Kidney (tissue), 14 donors: ENCODE measurements around the gene TMEM120B. TPM values are rescaled to one million over a fixed set of nuclear protein-coding genes. Genes with fewer than 3 reads are reported as not detected.
"Not testable (repeated sequence)": the region's sequence is repeated elsewhere in the genome, so short reads cannot be mapped to it uniquely, and the experiment has no call there.

Experiments used
- DNase-seq, 5 donors: peaks; one replicate each; pipeline ENCODE4 v3.0.0-alpha.2; 2013 to 2020
- FAIRE-seq: peaks from 2 replicates; lab custom pipeline; 2012; peaks lifted over from hg19 to GRCh38; lab: Jason Lieb, UNC
- H3K27ac ChIP-seq, 2 donors: one replicate each; pipeline ENCODE4 v1.7.0; 2013; ENCODE audit warnings: low read depth in 2 of 2, low read length in 2 of 2, inconsistent platforms in 1 of 2
- H3K27me3 ChIP-seq: one replicate; pipeline ENCODE4 v1.7.1; 2013; ENCODE audit warnings: low read length, inconsistent platforms; ENCODE audit not compliant: control insufficient read depth, insufficient read depth
- H3K36me3 ChIP-seq, 3 donors: one replicate each; pipeline versions ENCODE4 v1.7.0 to v1.7.1; 2013; ENCODE audit warnings: low read length in 3 of 3, control low read depth in 1 of 3, inconsistent platforms in 1 of 3; ENCODE audit not compliant: insufficient read depth in 3 of 3, control insufficient read depth in 2 of 3
- H3K4me1 ChIP-seq, 3 donors: one replicate each; pipeline versions ENCODE4 v1.7.0 to v1.7.1; 2013; ENCODE audit warnings: low read length in 3 of 3, inconsistent platforms in 1 of 3, low read depth in 1 of 3; ENCODE audit not compliant: control insufficient read depth in 2 of 3, insufficient read depth in 2 of 3
- H3K4me3 ChIP-seq, 3 donors: one replicate each; pipeline versions ENCODE4 v1.7.0 to v1.8.1; 2013; ENCODE audit warnings: low read length in 3 of 3, control low read depth in 1 of 3, inconsistent platforms in 1 of 3
- H3K9ac ChIP-seq, 3 donors: one replicate each; pipeline versions ENCODE4 v1.7.0 to v1.7.1; 2013; ENCODE audit warnings: low read length in 3 of 3, control low read depth in 1 of 3, inconsistent platforms in 1 of 3
- H3K9me3 ChIP-seq, 3 donors: one replicate each; pipeline versions ENCODE4 v1.7.0 to v1.7.1; 2013; ENCODE audit warnings: low read length in 3 of 3, control low read depth in 1 of 3, inconsistent platforms in 1 of 3; ENCODE audit not compliant: control insufficient read depth in 2 of 3, insufficient read depth in 1 of 3
- CTCF ChIP-seq: IDR thresholded peaks from 3 replicates; pipeline ENCODE4 v1.5.1; 2012; ENCODE audit warnings: mild to moderate bottlenecking, moderate library complexity, borderline replicate concordance; ENCODE audit not compliant: insufficient read depth; ENCODE audit errors: extremely low read depth
- intact Hi-C: fragments of 100-400 bp; cut with DNase I; formaldehyde crosslinking; loops from one replicate; pipeline ENCODE4 v1.11.1; 2022
- polyA plus RNA-seq: library from polyadenylated mRNA; stranded (reverse); fragments of 350-450 nt; fragmentation: Illumina TruSeq; extraction: RNeasy Lipid Tissue Mini Kit (QIAGEN cat#74804); gene quantifications from one replicate; pipeline ENCODE4 v1.2.3, GENCODE V29; 2014; ENCODE audit warnings: low read depth, low replicate concordance; ENCODE audit not compliant: insufficient read depth
- total RNA-seq: library from RNA; stranded (reverse); fragmentation: NEBNext Ultra II Directional; extraction: Animal tissue kit (Norgen Biotek cat#: 25700); gene quantifications from one replicate; pipeline ENCODE4 v1.2.1, GENCODE V29; 2021
- donor health status: control.
- donor health status: control.
- donor health status: control.
- donor health status: control.
- donor health status: control.
- donor health status: DM: yes; HTN: yes; CAD: no.
- donor health status: Normal renal cell carcinoma (clear cell type).

TMEM120B gene
- total and polyA plus RNA-seq, 2 donors from 2014 or later: 9.0 to 14.2 TPM

GRCh38 chr12:121688966-121689365, 23.6 kb upstream of the TMEM120B start:
- no peaks in the 10 kb centered on the region for H3K36me3 ChIP-seq
- H3K27me3 ChIP-seq: no peaks in the 10 kb centered on the region
- no peaks in the 10 kb centered on the region for H3K4me1 ChIP-seq
- intact Hi-C loops: no loop called here
- no peak for DNase-seq
- no peak overlapping the region for H3K4me3 ChIP-seq
- FAIRE-seq: no peak
- H3K9me3 ChIP-seq: no peaks in the 10 kb centered on the region
- TF ChIP-seq CTCF: no peak
- H3K9ac ChIP-seq: no peak overlapping the region
- H3K27ac ChIP-seq: no peak overlapping the region

- no peak overlapping the region for H3K9ac ChIP-seq
- H3K9me3 ChIP-seq: no peaks in the 10 kb centered on the region
- FAIRE-seq (no peak), DNase-seq (no peak)
- H3K4me1 ChIP-seq: no peaks in the 10 kb centered on the region
- H3K36me3 ChIP-seq: no peaks in the 10 kb centered on the region
- intact Hi-C loops: no loop called here
- no peak overlapping the region for H3K27ac ChIP-seq
- H3K4me3 ChIP-seq: no peak overlapping the region
- H3K27me3 ChIP-seq: no peaks in the 10 kb centered on the region
- no peak for TF ChIP-seq CTCF
Measured at GRCh38 chr12:121689430-121689829, 23.1 kb upstream of the TMEM120B start.

GRCh38 chr12:121692744-121693143, 19.8 kb upstream of the TMEM120B start:
- intact Hi-C loops, FAIRE-seq: not testable (repeated sequence)

GRCh38 chr12:121693155-121693687, 19.3 kb upstream of the TMEM120B start:
- intact Hi-C loops: no loop called here
- no peaks in the 10 kb centered on the region for H3K36me3 ChIP-seq
- no peaks in the 10 kb centered on the region for H3K9me3 ChIP-seq
- FAIRE-seq (no peak), DNase-seq (no peak)
- H3K27me3 ChIP-seq: no peaks in the 10 kb centered on the region
- no peak overlapping the region for H3K27ac ChIP-seq
- no peak overlapping the region for H3K4me3 ChIP-seq
- H3K4me1 ChIP-seq: no peaks in the 10 kb centered on the region
- no peak for TF ChIP-seq CTCF
- H3K9ac ChIP-seq: no peak overlapping the region

More at GRCh38 chr12:121692744-121693143, 19.8 kb upstream of the TMEM120B start:
- H3K9ac ChIP-seq, H3K36me3 ChIP-seq, H3K27me3 ChIP-seq, H3K4me3 ChIP-seq, H3K4me1 ChIP-seq, DNase-seq, H3K9me3 ChIP-seq, H3K27ac ChIP-seq: not testable (repeated sequence)
